Vagina (tissue), 2 donors: Measurements from ENCODE around the gene SRPK3.
"Not testable (repeated sequence)": the region's sequence is repeated elsewhere in the genome, so short reads cannot be mapped to it uniquely, and the experiment has no call there.

Experiments
- POLR2AphosphoS5 ChIP-seq, 2 donors: sonication (generic); formaldehyde crosslinking; IDR thresholded peaks; one replicate each; pipeline ENCODE4 v1.9.0; 2017; ENCODE audit warnings: antibody characterized with exemption in 2 of 2, mild to moderate bottlenecking in 2 of 2, low read depth in 1 of 2; ENCODE audit not compliant: insufficient read depth in 1 of 2
- TF ChIP-seq, protein P1 (sequence below), 3 experiments: fragments of 450-650 bp in 2 of 3; fragments of 200-600 bp in 1 of 3; sonication (generic) in 1 of 3; IDR thresholded peaks; one replicate each; pipeline ENCODE4 v1.5.1; 2017 to 2019; ENCODE audit warnings: antibody characterized with exemption in 3 of 3, mild to moderate bottlenecking in 2 of 3, moderate library complexity in 2 of 3

DNA sequence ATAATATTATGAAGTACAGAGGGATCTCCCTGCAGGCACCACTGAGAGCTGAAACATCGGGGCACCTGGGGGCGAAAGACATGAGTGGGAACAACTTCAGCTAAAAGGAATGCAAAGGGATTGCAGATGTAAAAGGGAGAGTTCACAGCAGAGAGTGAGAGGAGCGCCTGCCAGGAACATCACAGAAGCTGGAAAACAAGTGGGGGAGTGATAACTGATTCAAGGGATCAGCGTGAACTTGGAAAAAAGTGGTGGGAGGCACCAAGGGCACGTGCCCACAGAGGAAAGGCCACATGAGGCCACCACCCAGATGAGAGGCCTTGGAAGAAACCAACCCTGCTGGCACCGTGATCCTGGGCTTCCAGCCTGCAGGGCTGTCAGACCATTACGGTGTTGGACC lies 31.8 kb upstream of the SRPK3 start:
- TF ChIP-seq, protein P1, sequence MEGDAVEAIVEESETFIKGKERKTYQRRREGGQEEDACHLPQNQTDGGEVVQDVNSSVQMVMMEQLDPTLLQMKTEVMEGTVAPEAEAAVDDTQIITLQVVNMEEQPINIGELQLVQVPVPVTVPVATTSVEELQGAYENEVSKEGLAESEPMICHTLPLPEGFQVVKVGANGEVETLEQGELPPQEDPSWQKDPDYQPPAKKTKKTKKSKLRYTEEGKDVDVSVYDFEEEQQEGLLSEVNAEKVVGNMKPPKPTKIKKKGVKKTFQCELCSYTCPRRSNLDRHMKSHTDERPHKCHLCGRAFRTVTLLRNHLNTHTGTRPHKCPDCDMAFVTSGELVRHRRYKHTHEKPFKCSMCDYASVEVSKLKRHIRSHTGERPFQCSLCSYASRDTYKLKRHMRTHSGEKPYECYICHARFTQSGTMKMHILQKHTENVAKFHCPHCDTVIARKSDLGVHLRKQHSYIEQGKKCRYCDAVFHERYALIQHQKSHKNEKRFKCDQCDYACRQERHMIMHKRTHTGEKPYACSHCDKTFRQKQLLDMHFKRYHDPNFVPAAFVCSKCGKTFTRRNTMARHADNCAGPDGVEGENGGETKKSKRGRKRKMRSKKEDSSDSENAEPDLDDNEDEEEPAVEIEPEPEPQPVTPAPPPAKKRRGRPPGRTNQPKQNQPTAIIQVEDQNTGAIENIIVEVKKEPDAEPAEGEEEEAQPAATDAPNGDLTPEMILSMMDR (IDR thresholded peaks at IDR 0.05) = not testable (repeated sequence)
- TF ChIP-seq POLR2AphosphoS5 (IDR thresholded peaks at IDR 0.05; ENCODE audit: insufficient read depth in 1 of 2, low read depth in 1 of 2) = not testable (repeated sequence)
